ENCODE data around the gene RNF126.
"Not testable (repeated sequence)": the region's sequence is repeated elsewhere in the genome, so short reads cannot be mapped to it uniquely, and the experiment has no call there.

RNF126 gene

GRCh38 chr19:615619-616018, 47.4 kb downstream of the RNF126 start:
- Histone ChIP-seq H3K4me3 (ENCODE audit: low read length) (no peak overlapping the region), H3K36me3 (ENCODE audit: control insufficient read depth, insufficient read depth, low read length) (no peaks in the 10 kb centered on the region), H3K4me1 (ENCODE audit: control insufficient read depth, insufficient read depth, low read length) (peaks cover 8% of the 10 kb centered on the region), H3K9ac (ENCODE audit: low read length) (no peak overlapping the region), H3K27me3 (ENCODE audit: control insufficient read depth, insufficient read depth, low read length) (peaks cover 28% of the 10 kb centered on the region), H3K9me3 (ENCODE audit: control insufficient read depth, low read length) (no peaks in the 10 kb centered on the region)

DNA sequence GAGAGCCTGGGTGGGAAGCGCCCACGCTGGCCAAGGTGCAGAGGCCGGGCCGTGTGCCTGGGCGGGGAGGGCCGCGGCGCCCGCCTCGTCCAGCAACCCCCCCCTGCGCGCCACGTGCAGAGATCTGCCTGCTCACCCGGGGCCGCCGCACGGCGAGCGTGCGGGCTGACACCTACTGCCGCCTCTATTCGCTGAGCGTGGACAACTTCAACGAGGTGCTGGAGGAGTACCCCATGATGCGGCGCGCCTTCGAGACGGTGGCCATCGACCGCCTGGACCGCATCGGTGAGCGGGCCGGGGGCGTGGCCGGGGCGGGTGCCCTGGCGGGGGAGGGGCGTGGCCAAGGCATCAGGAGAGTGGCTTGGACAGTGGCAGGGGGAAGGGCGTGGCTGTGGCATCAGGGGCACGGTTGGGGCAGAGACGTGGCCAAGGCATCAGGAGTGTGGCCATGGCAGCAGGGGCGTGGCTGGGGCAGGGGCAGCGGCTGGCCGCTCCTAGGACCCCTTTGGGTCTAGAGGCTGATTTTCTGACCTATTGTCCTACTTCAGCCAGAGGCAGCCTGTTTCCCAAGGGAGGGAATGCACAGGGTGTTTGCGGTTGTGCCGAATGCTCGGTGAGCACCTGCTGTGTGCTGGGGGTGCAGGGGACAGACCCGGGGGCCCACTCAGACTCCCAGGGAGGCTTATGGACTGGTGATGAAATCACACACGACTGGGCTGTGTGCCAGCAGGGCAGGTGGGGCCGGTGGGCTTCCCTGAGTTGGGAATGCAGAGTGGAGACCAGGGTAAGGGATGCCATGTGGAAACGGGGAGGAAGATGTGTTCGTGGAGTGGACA, 49.1 kb downstream of the RNF126 start:
- peaks cover 11% of the 10 kb centered on the region for H3K4me1 ChIP-seq (ENCODE audit: control insufficient read depth, insufficient read depth, low read length)
- H3K36me3 ChIP-seq (ENCODE audit: control insufficient read depth, insufficient read depth, low read length) = no peaks in the 10 kb centered on the region
- H3K9me3 ChIP-seq (ENCODE audit: control insufficient read depth, low read length) = no peaks in the 10 kb centered on the region
- H3K27me3 ChIP-seq (ENCODE audit: control insufficient read depth, insufficient read depth, low read length) = peaks cover 34% of the 10 kb centered on the region
- H3K4me3 ChIP-seq (ENCODE audit: low read length) = no peak overlapping the region
- H3K9ac ChIP-seq (ENCODE audit: low read length) = no peak overlapping the region

DNA sequence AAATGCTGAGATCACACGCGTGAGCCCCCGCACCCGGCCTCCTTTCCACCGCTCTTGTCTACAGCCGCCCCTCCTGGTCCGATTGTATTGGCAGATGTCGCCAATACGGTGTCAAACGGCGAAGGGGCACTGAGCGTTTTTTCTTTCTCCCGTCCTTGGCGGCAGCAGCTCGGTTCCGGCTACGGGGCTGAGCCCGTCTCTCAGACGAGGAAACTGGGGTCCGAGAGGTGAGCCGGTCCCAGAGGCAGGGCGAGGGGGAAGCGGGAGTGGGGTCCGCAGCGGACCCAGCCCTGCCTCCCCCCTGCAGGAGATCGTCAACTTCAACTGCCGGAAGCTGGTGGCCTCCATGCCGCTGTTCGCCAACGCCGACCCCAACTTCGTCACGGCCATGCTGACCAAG, 50.1 kb downstream of the RNF126 start:
- peaks cover 36% of the 10 kb centered on the region for H3K27me3 ChIP-seq (ENCODE audit: control insufficient read depth, insufficient read depth, low read length)
- H3K36me3 ChIP-seq (ENCODE audit: control insufficient read depth, insufficient read depth, low read length) = no peaks in the 10 kb centered on the region
- no peak overlapping the region for H3K4me3 ChIP-seq (ENCODE audit: low read length)
- no peak overlapping the region for H3K9ac ChIP-seq (ENCODE audit: low read length)
- H3K9me3 ChIP-seq (ENCODE audit: control insufficient read depth, low read length) = no peaks in the 10 kb centered on the region
- H3K4me1 ChIP-seq (ENCODE audit: control insufficient read depth, insufficient read depth, low read length) = peaks cover 15% of the 10 kb centered on the region

- Histone ChIP-seq H3K9me3 (ENCODE audit: control insufficient read depth, low read length) (no peaks in the 10 kb centered on the region), H3K4me3 (ENCODE audit: low read length) (no peak overlapping the region), H3K36me3 (ENCODE audit: control insufficient read depth, insufficient read depth, low read length) (no peaks in the 10 kb centered on the region), H3K27me3 (ENCODE audit: control insufficient read depth, insufficient read depth, low read length) (peaks cover 36% of the 10 kb centered on the region), H3K4me1 (ENCODE audit: control insufficient read depth, insufficient read depth, low read length) (peaks cover 15% of the 10 kb centered on the region), H3K9ac (ENCODE audit: low read length) (no peak overlapping the region)
Measured at GRCh38 chr19:611481-611868, 51.5 kb downstream of the RNF126 start.

GRCh38 chr19:610801-611480, 52.1 kb downstream of the RNF126 start:
- Histone ChIP-seq H3K9me3 (ENCODE audit: control insufficient read depth, low read length) (no peaks in the 10 kb centered on the region), H3K4me1 (ENCODE audit: control insufficient read depth, insufficient read depth, low read length) (peaks cover 15% of the 10 kb centered on the region), H3K9ac (ENCODE audit: low read length) (peak overlapping the region; percentile 34), H3K4me3 (ENCODE audit: low read length) (no peak overlapping the region), H3K27me3 (ENCODE audit: control insufficient read depth, insufficient read depth, low read length) (peaks cover 36% of the 10 kb centered on the region), H3K36me3 (ENCODE audit: control insufficient read depth, insufficient read depth, low read length) (no peaks in the 10 kb centered on the region)

GRCh38 chr19:610071-610800, 52.8 kb downstream of the RNF126 start:
- Histone ChIP-seq H3K36me3 (ENCODE audit: control insufficient read depth, insufficient read depth, low read length) (no peaks in the 10 kb centered on the region), H3K4me1 (ENCODE audit: control insufficient read depth, insufficient read depth, low read length) (peaks cover 15% of the 10 kb centered on the region), H3K9ac (ENCODE audit: low read length) (peak overlapping the region; percentile 34), H3K27me3 (ENCODE audit: control insufficient read depth, insufficient read depth, low read length) (peaks cover 33% of the 10 kb centered on the region), H3K4me3 (ENCODE audit: low read length) (no peak overlapping the region), H3K9me3 (ENCODE audit: control insufficient read depth, low read length) (no peaks in the 10 kb centered on the region)

DNA sequence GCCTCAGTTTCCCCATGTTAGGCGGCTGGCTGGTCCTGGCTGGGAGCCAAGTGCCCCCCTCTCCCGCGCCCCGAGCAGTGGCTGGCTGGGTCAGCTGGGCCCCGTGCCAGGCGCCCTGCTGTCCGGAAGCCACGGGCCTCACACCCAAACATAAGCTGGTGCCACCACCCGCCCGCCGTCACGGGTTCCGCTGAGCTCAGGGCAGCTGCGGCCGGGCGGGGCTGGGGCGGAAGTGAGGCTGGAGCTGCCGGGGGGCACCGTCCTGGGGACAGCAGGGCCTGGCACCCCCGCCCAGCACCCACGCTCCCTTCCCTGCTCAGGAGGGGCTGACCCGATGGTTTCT, 54.0 kb downstream of the RNF126 start:
- Histone ChIP-seq H3K9me3 (ENCODE audit: control insufficient read depth, low read length) (no peaks in the 10 kb centered on the region), H3K4me1 (ENCODE audit: control insufficient read depth, insufficient read depth, low read length) (peaks cover 15% of the 10 kb centered on the region), H3K4me3 (ENCODE audit: low read length) (no peak overlapping the region), H3K36me3 (ENCODE audit: control insufficient read depth, insufficient read depth, low read length) (no peaks in the 10 kb centered on the region), H3K9ac (ENCODE audit: low read length) (no peak overlapping the region), H3K27me3 (ENCODE audit: control insufficient read depth, insufficient read depth, low read length) (peaks cover 24% of the 10 kb centered on the region)

GRCh38 chr19:608155-609003, 54.6 kb downstream of the RNF126 start:
- no peak overlapping the region for H3K9ac ChIP-seq (ENCODE audit: low read length)
- H3K36me3 ChIP-seq (ENCODE audit: control insufficient read depth, insufficient read depth, low read length) = no peaks in the 10 kb centered on the region
- no peaks in the 10 kb centered on the region for H3K9me3 ChIP-seq (ENCODE audit: control insufficient read depth, low read length)
- no peak overlapping the region for H3K4me3 ChIP-seq (ENCODE audit: low read length)
- peaks cover 24% of the 10 kb centered on the region for H3K27me3 ChIP-seq (ENCODE audit: control insufficient read depth, insufficient read depth, low read length)
- H3K4me1 ChIP-seq (ENCODE audit: control insufficient read depth, insufficient read depth, low read length) = peaks cover 15% of the 10 kb centered on the region

- no peak overlapping the region for H3K4me3 ChIP-seq (ENCODE audit: low read length)
- H3K4me1 ChIP-seq (ENCODE audit: control insufficient read depth, insufficient read depth, low read length) = peaks cover 15% of the 10 kb centered on the region
- H3K9ac ChIP-seq (ENCODE audit: low read length) = no peak overlapping the region
- H3K36me3 ChIP-seq (ENCODE audit: control insufficient read depth, insufficient read depth, low read length) = no peaks in the 10 kb centered on the region
- no peaks in the 10 kb centered on the region for H3K9me3 ChIP-seq (ENCODE audit: control insufficient read depth, low read length)
- H3K27me3 ChIP-seq (ENCODE audit: control insufficient read depth, insufficient read depth, low read length) = peaks cover 17% of the 10 kb centered on the region
Measured at GRCh38 chr19:607301-608154, 55.5 kb downstream of the RNF126 start.

DNA sequence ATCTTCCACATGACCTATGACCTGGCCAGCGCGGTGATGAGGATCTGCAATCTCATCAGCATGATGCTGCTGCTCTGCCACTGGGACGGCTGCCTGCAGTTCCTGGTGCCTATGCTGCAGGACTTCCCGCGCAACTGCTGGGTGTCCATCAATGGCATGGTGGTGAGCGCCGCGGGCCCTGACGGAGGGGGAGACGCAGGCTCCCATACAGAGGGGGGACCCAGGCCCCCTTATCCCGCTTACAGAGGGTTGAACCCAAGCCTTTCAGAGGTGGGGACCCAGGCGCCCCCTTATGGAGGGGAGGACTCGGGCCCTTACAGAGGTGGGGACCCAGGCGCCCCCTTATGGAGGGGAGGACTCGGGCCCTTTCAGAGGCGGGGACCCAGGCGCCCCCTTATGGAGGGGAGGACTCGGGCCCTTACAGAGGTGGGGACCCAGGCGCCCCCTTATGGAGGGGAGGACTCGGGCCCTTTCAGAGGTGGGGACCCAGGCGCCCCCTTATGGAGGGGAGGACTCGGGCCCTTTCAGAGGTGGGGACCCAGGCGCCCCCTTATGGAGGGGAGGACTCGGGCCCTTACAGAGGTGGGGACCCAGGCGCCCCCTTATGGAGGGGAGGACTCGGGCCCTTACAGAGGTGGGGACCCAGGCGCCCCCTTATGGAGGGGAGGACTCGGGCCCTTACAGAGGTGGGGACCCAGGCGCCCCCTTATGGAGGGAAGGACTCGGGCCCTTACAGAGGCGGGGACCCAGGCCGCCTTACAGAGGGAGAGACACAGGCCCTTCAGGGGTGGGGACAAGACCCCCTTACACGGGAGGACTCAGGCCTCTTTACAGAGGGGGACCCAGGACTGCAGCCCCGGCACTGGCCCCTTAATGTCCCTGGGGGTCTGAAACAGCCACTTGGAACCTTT, 57.7 kb downstream of the RNF126 start:
- H3K4me3 ChIP-seq (ENCODE audit: low read length); H3K27me3 ChIP-seq (ENCODE audit: control insufficient read depth, insufficient read depth, low read length); H3K9ac ChIP-seq (ENCODE audit: low read length); H3K9me3 ChIP-seq (ENCODE audit: control insufficient read depth, low read length); H3K4me1 ChIP-seq (ENCODE audit: control insufficient read depth, insufficient read depth, low read length); H3K36me3 ChIP-seq (ENCODE audit: control insufficient read depth, insufficient read depth, low read length): not testable (repeated sequence)

Measured in mucosa of stomach (tissue), 1 donor.